Lower leg skin (tissue), 3 donors: ENCODE data around the gene DCANP1.

Source experiments
- CTCF ChIP-seq, 3 donors: fragments of 450-650 bp; IDR thresholded peaks; one replicate each; pipeline ENCODE4 v1.5.1; 2016; ENCODE audit warnings: antibody characterized with exemption in 3 of 3, mild to moderate bottlenecking in 3 of 3, moderate library complexity in 2 of 3
- POLR2A ChIP-seq, 2 donors: fragments of 450-650 bp; IDR thresholded peaks; one replicate each; pipeline ENCODE4 v1.6.1; 2016 to 2017; ENCODE audit warnings: antibody characterized with exemption in 2 of 2, mild to moderate bottlenecking in 1 of 2, moderate library complexity in 1 of 2

- TF ChIP-seq CTCF (IDR thresholded peaks at IDR 0.05) (no peak), POLR2A (IDR thresholded peaks at IDR 0.05) (no peak)
These were observed 42.1 kb downstream of the DCANP1 start for GRCh38 chr5:135405082-135405481.
